H9 (cell line): ENCODE data around the gene FAM174C. TPM values are rescaled to one million over a fixed set of nuclear protein-coding genes. Genes with fewer than 3 reads are reported as not detected.

Experiments used
- DNase-seq: peaks from one replicate; pipeline ENCODE4 v3.0.0-alpha.2; 2017
- H2AFZ ChIP-seq: one replicate; pipeline ENCODE4 v1.6.1; 2013; ENCODE audit warnings: mild to moderate bottlenecking, low read length, control low read depth, moderate library complexity
- H2AK5ac ChIP-seq: 2 replicates; pipeline ENCODE4 v1.6.1; 2013; ENCODE audit warnings: low read length, control low read depth, mixed read lengths; ENCODE audit not compliant: insufficient read length
- H2BK120ac ChIP-seq: one replicate; pipeline ENCODE4 v1.6.1; 2013; ENCODE audit warnings: low read depth, mild to moderate bottlenecking, low read length, control low read depth, inconsistent platforms; ENCODE audit not compliant: poor library complexity, severe bottlenecking
- H2BK12ac ChIP-seq: 2 replicates; pipeline ENCODE4 v1.6.1; 2013; ENCODE audit warnings: low read length, control low read depth, mixed read lengths, low read depth; ENCODE audit not compliant: insufficient read length
- H2BK15ac ChIP-seq: 2 replicates; pipeline ENCODE4 v1.6.1; 2013; ENCODE audit warnings: low read depth, low read length, control low read depth
- H2BK20ac ChIP-seq: one replicate; pipeline ENCODE4 v1.6.1; 2013; ENCODE audit warnings: low read depth, mild to moderate bottlenecking, low read length, control low read depth, inconsistent platforms; ENCODE audit not compliant: poor library complexity, severe bottlenecking
- H2BK5ac ChIP-seq: 2 replicates; pipeline ENCODE4 v1.6.1; 2013; ENCODE audit warnings: low read length, control low read depth, mixed read lengths; ENCODE audit not compliant: insufficient read length
- H3K14ac ChIP-seq: 2 replicates; pipeline ENCODE4 v1.6.1; 2013; ENCODE audit warnings: low read length, control low read depth; ENCODE audit not compliant: insufficient read depth
- H3K18ac ChIP-seq: 2 replicates; pipeline ENCODE4 v1.6.1; 2013; ENCODE audit warnings: low read depth, mild to moderate bottlenecking, mixed read lengths, low read length, control low read depth; ENCODE audit not compliant: insufficient read length
- H3K23ac ChIP-seq: 2 replicates; pipeline ENCODE4 v1.6.1; 2013; ENCODE audit warnings: low read length, control low read depth, mixed read lengths, low read depth; ENCODE audit not compliant: insufficient read length
- H3K23me2 ChIP-seq: 2 replicates; pipeline ENCODE4 v1.6.1; 2013; ENCODE audit warnings: low read depth, mild to moderate bottlenecking, mixed read lengths, low read length, control low read depth; ENCODE audit not compliant: insufficient read length, poor library complexity, severe bottlenecking
- H3K27ac ChIP-seq: 2 replicates; pipeline ENCODE4 v1.5.1; 2013; ENCODE audit warnings: low read length, control low read depth, mixed read lengths, low read depth; ENCODE audit not compliant: insufficient read length
- H3K27me3 ChIP-seq: 2 replicates; pipeline ENCODE4 v1.6.1; 2013; ENCODE audit warnings: low read length, control low read depth, inconsistent platforms; ENCODE audit not compliant: insufficient read depth
- H3K4ac ChIP-seq: 2 replicates; pipeline ENCODE4 v1.6.1; 2013; ENCODE audit warnings: low read depth, mild to moderate bottlenecking, control low read depth, inconsistent platforms, low read length, moderate library complexity
- H3K4me1 ChIP-seq: 2 replicates; pipeline ENCODE4 v1.6.1; 2013; ENCODE audit warnings: low read length, control low read depth, inconsistent platforms; ENCODE audit not compliant: insufficient read depth
- H3K4me2 ChIP-seq: 2 replicates; pipeline ENCODE4 v1.6.1; 2013; ENCODE audit warnings: low read length, control low read depth, mixed read lengths; ENCODE audit not compliant: insufficient read length, insufficient read depth
- H3K56ac ChIP-seq: 2 replicates; pipeline ENCODE4 v1.6.1; 2013; ENCODE audit warnings: low read depth, mild to moderate bottlenecking, mixed read lengths, low read length, control low read depth; ENCODE audit not compliant: insufficient read length
- H3K79me1 ChIP-seq: 2 replicates; pipeline ENCODE4 v1.6.1; 2013; ENCODE audit warnings: low read depth, mild to moderate bottlenecking, moderate library complexity, low read length, control low read depth, inconsistent platforms; ENCODE audit not compliant: insufficient read depth, poor library complexity, severe bottlenecking
- H3K79me2 ChIP-seq: 2 replicates; pipeline ENCODE4 v1.6.1; 2013; ENCODE audit warnings: low read length, control low read depth, inconsistent platforms; ENCODE audit not compliant: insufficient read depth
- H3K9ac ChIP-seq: 2 replicates; pipeline ENCODE4 v1.6.1; 2013; ENCODE audit warnings: low read length, control low read depth, mixed read lengths; ENCODE audit not compliant: insufficient read length; ENCODE audit errors: extremely low read depth
- H3K9me3 ChIP-seq: one replicate; pipeline ENCODE4 v1.6.1; 2013; ENCODE audit warnings: low read depth, low read length, inconsistent platforms; ENCODE audit not compliant: control insufficient read depth
- H3T11ph ChIP-seq: one replicate; pipeline ENCODE4 v1.6.1; 2013; ENCODE audit warnings: mild to moderate bottlenecking, low read length, control low read depth, inconsistent platforms
- H4K20me1 ChIP-seq: one replicate; pipeline ENCODE4 v1.6.1; 2013; ENCODE audit not compliant: control insufficient read depth, insufficient read length, insufficient read depth
- H4K5ac ChIP-seq: 2 replicates; pipeline ENCODE4 v1.6.1; 2013; ENCODE audit warnings: low read depth, mild to moderate bottlenecking, mixed read lengths, low read length, control low read depth; ENCODE audit not compliant: insufficient read length
- H4K8ac ChIP-seq: replicated peaks from 2 replicates; pipeline ENCODE4 v1.6.1; 2013; ENCODE audit warnings: low read length, control low read depth, mixed read lengths, low read depth; ENCODE audit not compliant: insufficient read length
- H4K91ac ChIP-seq: 2 replicates; pipeline ENCODE4 v1.6.1; 2013; ENCODE audit warnings: low read depth, mild to moderate bottlenecking, moderate library complexity, mixed read lengths, low read length, control low read depth; ENCODE audit not compliant: insufficient read length
- H3K27ac Mint-ChIP-seq, 3 experiments: 2 replicates in 2 of 3; 3 replicates in 1 of 3; pipeline ENCODE4 v1.8.0; 2020 to 2021; ENCODE audit warnings: mixed read lengths in 3 of 3, mild to moderate bottlenecking in 1 of 3, moderate library complexity in 1 of 3
- H3K27me3 Mint-ChIP-seq: 2 replicates; pipeline ENCODE4 v1.8.0; 2021; ENCODE audit warnings: low read depth, mild to moderate bottlenecking, moderate library complexity, mixed read lengths
- H3K36me3 Mint-ChIP-seq, 3 experiments: 2 replicates in 2 of 3; 3 replicates in 1 of 3; pipeline ENCODE4 v1.8.0; 2020 to 2021; ENCODE audit warnings: low read depth in 3 of 3, mixed read lengths in 3 of 3; ENCODE audit not compliant: insufficient read depth in 1 of 3
- H3K4me1 Mint-ChIP-seq, 2 experiments: 2 replicates each; pipeline ENCODE4 v1.8.0; 2020; ENCODE audit warnings: mixed read lengths in 2 of 2
- H3K4me3 Mint-ChIP-seq, 2 experiments: 2 replicates in 1 of 2; 3 replicates in 1 of 2; pipeline ENCODE4 v1.8.0; 2020 to 2021; ENCODE audit warnings: mild to moderate bottlenecking in 2 of 2, mixed read lengths in 2 of 2, moderate library complexity in 1 of 2
- H3K9me3 Mint-ChIP-seq, 2 experiments: 2 replicates in 1 of 2; 3 replicates in 1 of 2; pipeline ENCODE4 v1.8.0; 2020; ENCODE audit warnings: mild to moderate bottlenecking in 2 of 2, mixed read lengths in 2 of 2, moderate library complexity in 1 of 2
- WGBS: extraction: QIAGEN DNeasy Blood & Tissue Kit; methylation state at CpG from one replicate; pipeline ENCODE4 v1.1.7; 2013; ENCODE audit warnings: missing lambda C conversion rate, low lambda C conversion rate, mixed read lengths; ENCODE audit not compliant: insufficient read length; ENCODE audit errors: extremely low coverage; 5-methylcytosine and 5-hydroxymethylcytosine counted together
- total RNA-seq: library from RNA; stranded (reverse); gene quantifications from 2 replicates; pipeline ENCODE4 v1.2.1, GENCODE V29; 2021
- TF ChIP-seq, protein P1 (sequence below): fragments of 200-600 bp; sonication (generic); conservative IDR thresholded peaks from 3 replicates; pipeline ENCODE4 v1.8.0; 2021; ENCODE audit warnings: antibody characterized with exemption, mild to moderate bottlenecking

The FAM174C gene
- total RNA-seq, 1 experiment from 2014 or later = 63.0 TPM

DNA sequence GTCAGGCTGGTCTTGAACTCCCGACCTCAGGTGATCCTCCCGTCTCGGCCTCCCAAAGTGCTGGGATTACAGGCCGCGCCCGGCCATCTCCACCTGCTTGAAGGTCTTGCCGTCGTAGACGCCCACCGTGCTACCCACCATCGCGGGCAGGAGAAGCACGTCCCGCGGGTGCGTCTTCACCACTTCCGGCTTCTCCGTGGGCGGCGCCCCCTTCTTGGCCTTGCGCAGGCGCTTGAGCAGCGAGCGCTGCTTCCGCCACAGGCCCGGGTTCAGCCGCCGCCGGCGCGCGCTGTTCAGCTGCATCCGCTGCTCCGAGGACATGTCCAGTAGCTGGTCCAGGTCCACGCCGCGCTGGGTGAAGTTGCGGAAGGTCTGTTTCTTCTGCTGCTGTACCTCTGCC is 32.0 kb downstream of the FAM174C start:
- Histone ChIP-seq H3K79me1 (no peaks in the 10 kb centered on the region), H3K9ac (no peak overlapping the region), H2BK20ac (no peak overlapping the region), H3K18ac (no peak overlapping the region), H2BK5ac (no peak overlapping the region), H3K4ac (no peak overlapping the region), H2AFZ (no peak overlapping the region), H3K14ac (no peak overlapping the region), H3K23ac (no peak overlapping the region), H3K4me1 (no peaks in the 10 kb centered on the region), H4K20me1 (no peaks in the 10 kb centered on the region), H4K91ac (no peak overlapping the region), H2AK5ac (no peak overlapping the region), H3K27ac (no peak overlapping the region), H3T11ph (no peak overlapping the region), H3K9me3 (no peaks in the 10 kb centered on the region), H2BK15ac (no peak overlapping the region), H4K5ac (no peak overlapping the region), H3K56ac (no peak overlapping the region), H3K23me2 (no peaks in the 10 kb centered on the region), H3K4me2 (no peak overlapping the region), H2BK120ac (no peak overlapping the region), H3K27me3 (no peaks in the 10 kb centered on the region), H4K8ac (no peak overlapping the region), H2BK12ac (no peak overlapping the region), H3K79me2 (no peaks in the 10 kb centered on the region)
- no peak overlapping the region for H3K27ac Mint-ChIP-seq
- peaks cover 0 to 16% of the 10 kb centered on the region in 2 experiments; a peak in 3 of 4 replicates for H3K4me1 Mint-ChIP-seq
- no peaks in the 10 kb centered on the region for H3K27me3 Mint-ChIP-seq
- no peaks in the 10 kb centered on the region; a peak in 1 of 5 replicates for H3K9me3 Mint-ChIP-seq
- WGBS = no CpG with 5 or more reads among the region's 38 CpGs
- H3K36me3 Mint-ChIP-seq = no peaks in the 10 kb centered on the region
- no peak overlapping the region for H3K4me3 Mint-ChIP-seq
- TF ChIP-seq, protein P1, sequence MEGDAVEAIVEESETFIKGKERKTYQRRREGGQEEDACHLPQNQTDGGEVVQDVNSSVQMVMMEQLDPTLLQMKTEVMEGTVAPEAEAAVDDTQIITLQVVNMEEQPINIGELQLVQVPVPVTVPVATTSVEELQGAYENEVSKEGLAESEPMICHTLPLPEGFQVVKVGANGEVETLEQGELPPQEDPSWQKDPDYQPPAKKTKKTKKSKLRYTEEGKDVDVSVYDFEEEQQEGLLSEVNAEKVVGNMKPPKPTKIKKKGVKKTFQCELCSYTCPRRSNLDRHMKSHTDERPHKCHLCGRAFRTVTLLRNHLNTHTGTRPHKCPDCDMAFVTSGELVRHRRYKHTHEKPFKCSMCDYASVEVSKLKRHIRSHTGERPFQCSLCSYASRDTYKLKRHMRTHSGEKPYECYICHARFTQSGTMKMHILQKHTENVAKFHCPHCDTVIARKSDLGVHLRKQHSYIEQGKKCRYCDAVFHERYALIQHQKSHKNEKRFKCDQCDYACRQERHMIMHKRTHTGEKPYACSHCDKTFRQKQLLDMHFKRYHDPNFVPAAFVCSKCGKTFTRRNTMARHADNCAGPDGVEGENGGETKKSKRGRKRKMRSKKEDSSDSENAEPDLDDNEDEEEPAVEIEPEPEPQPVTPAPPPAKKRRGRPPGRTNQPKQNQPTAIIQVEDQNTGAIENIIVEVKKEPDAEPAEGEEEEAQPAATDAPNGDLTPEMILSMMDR = no peak
- DNase-seq = no peak
